ENCODE data around the gene IL1B.

Gene IL1B

DNA sequence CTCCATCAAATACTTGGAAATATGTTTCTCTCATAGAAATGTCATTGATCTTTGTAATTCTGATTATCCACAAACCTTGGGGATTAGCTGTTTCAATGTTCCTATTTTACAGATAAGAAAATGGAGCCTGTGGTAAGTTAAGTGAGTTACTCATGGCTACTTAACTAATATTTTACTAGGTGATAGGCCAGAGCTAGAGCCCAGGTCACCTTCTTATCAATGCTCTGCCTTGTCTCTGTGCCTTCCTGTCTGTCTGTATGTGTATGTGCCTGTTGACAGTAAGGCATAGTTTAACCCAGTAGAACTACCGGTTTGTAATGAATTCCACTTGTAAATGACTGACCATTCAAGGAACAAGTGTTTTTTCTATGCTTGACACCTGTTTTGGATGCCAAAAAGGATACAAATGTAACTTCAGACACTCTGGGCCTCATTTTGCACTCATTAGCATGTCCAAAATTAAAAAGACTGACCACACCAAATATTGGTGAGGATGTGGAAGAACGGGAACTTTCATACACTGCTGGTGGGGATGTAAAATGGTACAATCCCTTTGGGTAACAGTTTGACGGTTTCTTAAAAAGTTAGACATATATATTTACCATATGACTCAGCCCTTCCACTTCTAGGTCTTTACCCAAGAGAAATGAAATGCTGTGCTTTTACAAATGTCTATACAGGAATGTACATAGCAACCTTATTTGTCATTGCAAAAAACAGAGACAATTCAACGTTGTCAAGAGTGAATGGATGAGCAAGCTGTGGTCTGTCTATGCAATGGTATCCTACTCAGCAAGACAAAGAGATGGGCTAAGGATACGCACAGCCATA lies 32.7 kb downstream of the IL1B start:
- DNase-seq, result no peak

DNA sequence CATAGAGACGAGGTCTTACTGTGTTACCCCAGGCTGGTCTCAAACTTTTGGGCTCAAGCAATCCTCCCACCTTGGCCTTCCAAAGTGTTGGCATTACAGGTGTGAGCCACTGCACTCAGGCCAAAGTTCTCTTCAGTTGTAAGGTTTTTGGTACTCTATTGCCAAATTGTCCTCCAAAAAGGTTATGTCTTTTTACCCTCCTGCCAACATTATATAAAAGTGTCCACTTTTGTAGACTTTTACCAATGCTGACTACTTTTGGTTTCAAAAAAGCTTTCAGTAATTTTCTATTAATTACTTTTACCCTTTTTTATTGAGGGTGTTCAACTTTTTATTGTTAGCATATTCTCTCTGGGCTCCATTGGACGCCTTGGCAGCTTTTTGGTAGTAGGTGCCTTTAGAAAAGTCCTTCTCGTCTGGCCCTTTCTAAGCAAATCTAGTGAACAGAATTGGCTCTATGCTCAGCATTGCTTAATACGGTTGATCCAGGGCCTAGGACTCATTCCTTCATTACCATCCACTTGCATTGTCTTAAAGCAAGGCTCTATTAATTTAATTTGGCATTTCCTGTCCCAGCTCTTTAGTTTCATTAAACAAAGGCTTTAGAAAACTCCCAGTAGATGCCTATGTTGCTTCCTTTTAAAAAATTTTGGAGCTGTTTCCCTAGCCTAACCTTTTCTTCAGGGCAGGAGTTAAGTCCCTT lies 35.5 kb downstream of the IL1B start:
- DNase-seq, result no peak

DNA sequence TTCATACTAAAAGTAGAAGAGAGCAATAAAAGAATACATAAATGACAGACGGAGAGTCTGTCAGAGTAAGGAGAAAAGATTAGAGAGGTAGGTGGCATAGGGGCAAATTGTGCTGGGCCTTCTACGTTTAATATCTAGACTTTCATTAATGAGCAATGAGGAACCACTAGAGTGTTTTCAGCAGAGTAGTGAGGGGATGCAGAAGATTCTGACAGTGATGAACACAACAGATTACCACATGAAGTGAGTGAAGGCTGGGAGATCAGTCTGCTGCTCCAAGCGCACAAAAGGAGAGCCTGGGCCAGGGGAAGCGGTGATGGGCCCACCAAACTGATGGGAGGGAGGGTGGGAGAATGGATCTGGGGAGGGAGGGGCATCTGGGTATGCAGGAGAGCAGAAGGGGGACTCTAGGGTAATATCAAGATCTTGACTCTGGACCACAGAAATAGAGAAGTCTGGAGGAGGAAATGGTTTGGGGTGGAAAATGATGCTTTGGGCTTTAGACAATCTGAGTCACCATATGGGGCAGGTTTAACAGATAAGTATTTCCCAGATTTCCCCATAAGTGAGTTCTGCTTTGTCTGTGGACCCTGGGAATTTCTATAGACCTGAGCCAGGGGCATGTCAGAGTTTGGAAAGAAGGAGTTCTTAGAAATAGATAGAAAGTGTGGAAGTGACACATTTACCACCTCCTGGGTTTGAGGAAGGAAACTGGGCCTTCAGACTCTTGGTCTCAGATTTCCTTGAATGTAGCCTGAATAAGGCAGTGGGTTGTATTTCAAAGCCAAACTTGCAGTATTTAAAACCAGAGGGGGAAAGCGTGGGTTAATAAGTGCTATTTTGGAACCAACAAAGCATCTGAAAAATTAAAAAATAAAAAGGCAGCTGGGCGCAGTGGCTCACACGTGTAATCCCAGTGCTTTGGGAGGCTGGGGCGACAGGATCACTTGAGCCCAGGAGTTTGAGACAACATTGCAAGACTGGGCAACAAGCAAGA lies 37.3 kb downstream of the IL1B start:
- DNase-seq, result no peak

DNA sequence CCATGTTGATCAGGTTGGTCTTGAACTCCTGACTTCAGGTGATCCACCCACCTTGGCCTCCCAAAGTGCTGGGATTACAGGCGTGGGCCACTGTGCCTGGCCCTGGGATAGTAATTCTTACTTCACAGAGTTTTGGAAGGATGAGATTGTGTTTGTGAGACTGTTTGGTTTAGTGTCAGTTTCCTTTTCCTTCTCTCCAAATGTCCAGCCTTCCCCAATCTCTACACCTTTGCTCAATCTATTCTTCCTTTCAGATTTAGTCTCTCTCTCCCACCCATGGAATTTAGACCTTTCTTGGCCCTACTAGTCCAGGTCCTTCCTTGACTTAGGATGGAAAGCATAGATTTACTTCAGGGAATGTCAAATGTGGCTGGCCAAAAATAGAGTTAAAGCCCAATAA lies 40.1 kb downstream of the IL1B start:
- DNase-seq, result no peak

DNA sequence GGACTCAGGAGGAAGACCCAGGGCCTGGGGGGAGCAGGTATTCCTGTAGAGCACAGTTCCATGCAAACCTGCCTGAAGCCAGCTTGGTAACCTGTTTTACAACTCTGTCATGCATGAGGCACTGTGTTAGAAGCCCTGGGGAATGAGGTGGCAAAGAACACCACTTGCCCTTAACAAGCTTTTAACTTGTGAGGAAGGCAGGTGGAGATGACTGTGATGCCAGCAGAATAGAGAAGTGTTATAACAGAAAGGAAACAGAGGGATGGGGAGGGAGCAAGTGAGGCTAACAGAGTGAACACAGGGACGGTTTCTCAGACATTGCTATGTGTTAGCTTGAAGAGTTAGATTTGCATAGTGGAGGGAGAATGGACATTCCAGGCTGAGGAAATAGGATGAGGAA lies 40.8 kb downstream of the IL1B start:
- DNase-seq, result no peak

DNA sequence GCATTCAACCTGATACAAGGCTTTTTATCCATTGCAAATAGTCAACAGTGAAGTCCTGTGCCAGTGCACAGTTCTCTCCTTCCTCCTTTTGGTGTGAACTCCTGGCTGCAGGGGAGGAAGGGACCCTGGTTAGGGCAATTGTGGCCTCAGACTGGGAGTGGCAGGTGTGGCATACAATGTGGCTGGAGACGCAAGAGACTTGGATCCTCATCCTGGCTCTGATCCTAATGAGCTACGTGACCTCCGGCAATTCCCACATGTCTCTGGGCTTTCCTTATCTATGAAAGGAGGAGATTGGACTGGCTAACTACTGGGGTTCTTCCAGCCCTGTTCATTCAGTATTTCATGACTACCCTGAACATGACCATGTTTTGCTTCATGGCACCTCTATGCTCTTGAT lies 41.7 kb downstream of the IL1B start:
- no peak for DNase-seq

DNA sequence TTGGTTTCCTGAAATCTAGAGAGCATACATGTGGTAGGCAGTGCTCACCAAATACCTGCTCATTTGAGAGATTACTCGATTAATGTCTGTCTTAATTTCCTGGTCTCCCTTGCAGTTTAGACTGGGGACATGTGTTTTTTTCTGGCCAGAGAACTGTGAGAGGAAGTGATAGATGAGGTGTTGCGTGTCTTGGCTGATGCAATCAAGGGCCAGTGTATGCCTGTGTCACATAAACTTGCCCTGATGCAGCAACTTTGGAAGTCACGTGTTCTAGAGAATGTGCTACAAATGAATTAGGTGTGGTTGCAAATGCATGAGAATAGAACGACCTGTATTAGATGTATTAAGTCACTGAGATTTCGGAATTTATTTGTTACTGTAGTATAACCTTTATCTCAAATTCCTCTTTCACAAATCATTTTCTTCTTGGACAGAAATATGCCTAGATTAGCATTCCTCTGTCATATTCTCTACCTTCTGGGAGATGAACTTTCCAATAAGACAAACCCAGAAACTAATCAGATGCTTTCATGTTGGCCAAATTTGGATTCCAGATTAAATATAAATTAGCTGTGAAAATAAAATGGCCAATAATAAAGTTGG lies 42.3 kb downstream of the IL1B start:
- DNase-seq, result no peak

DNA sequence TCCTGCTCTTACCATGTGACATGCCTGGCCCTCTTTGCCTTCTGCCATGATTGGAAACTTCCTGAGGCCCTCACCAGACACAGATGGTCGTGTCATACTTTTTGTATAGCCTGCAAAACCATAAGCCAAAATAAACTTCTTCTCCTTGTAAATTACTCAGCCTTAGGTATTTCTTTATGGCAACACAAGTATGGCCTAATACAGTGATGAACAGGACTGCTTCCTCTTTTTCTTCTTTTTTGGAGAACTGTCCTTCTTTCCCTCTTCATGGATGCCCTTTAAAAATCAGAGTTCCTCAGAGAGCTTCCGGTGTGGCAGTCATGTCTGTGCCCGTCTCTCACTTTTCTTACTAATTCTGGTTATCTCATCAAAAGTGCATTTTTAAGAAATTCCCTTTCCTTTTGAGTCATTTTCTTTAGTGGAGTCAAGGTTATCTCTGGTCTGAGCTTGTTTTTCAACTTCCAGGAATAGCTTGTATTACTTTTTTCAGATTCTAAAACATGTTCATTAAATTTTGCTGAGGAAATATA lies 43.1 kb downstream of the IL1B start:
- DNase-seq, result no peak

DNA sequence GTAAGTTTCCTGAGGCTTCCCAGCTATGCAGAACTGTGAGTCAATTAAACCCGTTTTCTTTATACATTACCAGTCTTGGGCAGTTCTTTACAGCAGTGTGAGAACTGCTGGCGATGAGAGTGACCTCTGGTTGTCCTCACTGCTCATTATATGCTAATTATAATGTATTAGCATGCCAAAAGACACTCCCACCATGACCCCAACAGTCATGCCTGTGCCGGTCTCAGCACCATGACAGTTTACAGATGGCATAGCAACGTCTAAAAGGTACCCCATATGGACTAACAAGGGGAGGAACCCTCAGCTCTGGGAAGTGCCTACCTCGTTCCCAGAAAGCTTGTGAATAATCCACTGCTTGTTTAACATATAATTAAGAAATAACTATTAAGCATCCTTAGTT lies 44.2 kb downstream of the IL1B start:
- no peak for DNase-seq

DNA sequence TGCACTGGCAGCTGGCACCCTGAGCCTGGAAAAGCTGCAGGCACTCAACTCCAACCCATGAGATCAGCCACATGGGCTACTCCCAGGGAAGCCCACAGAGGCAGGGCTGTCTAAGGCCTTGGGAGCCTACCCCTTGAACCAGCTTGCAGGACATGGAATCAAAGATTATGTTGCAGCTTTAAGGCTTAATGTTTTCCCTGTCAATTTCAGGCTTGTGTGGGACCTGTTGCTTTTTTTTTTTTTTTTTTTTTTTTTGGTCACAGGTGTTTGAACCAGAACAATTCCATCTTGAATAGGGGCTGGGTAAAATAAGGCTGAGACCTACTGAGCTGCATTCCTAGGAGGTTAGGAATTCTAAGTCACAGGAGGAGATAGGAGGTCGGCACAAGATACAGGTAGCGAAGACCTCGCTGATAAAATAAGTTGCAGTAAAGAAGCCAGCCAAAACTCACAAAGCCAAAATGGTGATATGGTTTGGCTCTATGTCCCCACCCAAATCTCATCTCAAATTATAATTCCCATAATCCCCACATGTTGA lies 44.8 kb downstream of the IL1B start:
- no peak for DNase-seq

DNA sequence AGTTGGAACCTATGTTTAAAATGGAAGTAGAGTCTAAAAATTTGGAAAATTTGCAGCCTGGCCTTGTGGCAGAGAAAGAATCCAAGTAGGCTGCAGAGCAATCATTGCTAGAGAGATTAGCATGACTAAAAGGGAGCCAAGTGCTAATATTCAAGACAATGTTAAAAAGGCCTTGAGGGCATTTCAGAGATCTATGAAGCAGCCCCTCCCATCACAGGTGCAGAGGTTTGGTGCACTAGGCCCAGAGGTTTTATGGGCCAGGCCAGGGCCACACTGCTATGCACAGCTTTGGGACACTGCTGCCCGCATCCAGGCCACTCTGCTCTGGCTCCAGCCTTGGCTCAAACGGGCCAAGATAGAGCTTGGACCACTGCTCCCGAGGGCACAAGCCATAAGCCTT lies 45.6 kb downstream of the IL1B start:
- no peak for DNase-seq

DNA sequence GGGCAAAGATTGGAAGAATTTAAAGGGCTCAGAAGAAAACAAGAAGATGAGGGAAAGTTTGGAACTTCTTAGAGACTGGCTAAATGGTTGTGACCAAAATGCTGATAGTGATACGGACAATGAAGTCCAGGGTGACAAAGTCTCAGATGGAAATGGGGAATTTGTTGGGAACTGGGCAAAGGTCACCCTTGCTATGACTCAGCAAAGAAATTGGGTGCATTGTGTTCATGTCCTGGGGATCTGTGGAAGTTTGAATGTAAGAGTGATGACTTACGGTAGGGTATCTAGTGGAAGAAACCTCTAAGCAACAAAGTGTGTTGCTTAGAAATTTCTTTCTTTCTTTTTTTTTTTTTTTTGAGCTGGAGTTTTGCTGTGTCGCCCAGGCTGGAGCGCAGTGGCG lies 46.3 kb downstream of the IL1B start:
- no peak for DNase-seq

DNA sequence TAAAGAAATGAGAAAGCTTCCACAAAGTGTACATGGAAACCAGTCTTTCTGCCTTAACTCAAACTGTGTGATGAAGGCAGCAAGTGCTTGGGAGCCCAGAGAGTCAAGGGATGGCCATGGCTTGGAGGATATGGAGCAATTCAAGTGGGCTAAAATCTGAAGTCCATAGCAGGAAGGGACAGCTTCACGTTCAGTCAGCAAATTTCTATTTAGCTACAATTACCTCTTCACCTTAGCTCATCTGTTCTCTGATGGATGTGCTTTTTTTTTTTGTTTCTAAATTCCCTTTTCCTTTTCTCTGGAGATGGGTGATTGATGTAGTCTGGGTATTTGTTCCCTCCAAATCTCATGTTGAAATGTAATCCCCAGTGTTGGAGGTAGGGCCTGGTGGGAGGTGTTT lies 47.4 kb downstream of the IL1B start:
- no peak for DNase-seq

DNA sequence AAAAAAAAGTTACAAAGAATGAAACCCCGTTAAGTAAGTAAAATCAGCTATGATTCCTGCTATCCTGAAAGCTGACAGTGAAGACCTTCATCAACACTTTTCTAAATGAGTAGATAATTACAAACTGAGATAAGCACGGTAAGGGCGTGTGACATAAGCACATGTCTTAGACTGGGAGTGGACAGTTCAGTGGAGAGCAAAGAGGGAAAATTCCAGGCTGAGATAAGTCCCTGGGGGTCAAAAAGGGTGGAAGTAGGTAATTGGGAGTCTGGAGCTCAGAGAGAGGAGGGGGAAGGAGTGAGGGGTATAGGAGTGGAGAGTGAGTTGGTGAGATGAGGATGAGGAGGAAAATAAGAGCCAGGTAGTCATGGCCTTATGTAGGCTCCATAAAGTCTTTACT lies 47.9 kb downstream of the IL1B start:
- DNase-seq, result no peak

DNA sequence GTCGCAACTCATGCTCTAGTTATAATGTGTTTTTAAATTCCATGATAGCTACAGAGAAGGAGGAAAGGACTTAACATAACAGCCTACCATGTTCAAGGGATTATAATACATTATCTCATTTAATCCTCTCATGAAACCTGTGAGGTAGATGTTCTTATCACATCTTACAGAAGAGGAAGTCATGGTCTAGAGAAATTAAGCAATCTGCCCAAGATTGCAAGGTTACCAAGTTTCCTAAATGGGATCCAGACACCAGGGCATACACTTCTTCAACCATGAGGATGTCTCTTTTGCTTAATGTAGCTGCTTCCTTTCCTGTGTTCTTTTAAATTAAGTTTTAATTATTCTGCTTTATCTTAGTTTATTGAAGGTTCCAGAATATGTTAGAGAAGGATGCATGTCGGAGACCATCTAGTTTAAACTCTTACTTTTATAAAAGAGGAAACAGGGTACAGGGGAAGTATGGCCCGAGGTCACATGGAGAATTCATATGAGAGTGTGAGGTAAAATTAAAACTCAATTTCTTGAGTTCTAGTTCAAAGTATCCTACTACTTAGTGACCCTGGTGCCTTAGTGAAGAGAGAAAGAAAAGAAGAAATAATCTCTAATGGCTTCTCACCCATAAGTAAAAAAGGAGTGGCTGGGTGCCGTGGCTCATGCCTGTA lies 48.7 kb downstream of the IL1B start:
- no peak for DNase-seq

DNA sequence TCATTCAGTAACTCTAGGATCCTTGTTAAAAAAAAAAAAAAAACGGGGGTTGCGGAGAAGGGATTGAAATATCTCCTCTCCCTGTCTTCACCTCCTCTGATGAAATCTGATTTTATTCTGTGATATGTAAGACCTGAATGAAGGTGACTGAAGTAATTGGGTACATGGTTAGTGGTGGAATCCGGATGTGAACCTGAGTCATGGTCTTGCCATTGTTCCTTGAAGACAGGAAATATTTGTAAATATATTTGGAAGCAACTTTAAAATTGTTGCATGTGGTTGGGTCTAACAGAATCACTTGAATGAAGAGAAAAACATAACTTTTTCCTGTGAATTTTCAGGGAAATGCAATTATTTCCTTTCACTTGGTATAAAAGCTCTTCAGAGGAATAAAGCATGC lies 49.3 kb downstream of the IL1B start:
- DNase-seq, result no peak

DNA sequence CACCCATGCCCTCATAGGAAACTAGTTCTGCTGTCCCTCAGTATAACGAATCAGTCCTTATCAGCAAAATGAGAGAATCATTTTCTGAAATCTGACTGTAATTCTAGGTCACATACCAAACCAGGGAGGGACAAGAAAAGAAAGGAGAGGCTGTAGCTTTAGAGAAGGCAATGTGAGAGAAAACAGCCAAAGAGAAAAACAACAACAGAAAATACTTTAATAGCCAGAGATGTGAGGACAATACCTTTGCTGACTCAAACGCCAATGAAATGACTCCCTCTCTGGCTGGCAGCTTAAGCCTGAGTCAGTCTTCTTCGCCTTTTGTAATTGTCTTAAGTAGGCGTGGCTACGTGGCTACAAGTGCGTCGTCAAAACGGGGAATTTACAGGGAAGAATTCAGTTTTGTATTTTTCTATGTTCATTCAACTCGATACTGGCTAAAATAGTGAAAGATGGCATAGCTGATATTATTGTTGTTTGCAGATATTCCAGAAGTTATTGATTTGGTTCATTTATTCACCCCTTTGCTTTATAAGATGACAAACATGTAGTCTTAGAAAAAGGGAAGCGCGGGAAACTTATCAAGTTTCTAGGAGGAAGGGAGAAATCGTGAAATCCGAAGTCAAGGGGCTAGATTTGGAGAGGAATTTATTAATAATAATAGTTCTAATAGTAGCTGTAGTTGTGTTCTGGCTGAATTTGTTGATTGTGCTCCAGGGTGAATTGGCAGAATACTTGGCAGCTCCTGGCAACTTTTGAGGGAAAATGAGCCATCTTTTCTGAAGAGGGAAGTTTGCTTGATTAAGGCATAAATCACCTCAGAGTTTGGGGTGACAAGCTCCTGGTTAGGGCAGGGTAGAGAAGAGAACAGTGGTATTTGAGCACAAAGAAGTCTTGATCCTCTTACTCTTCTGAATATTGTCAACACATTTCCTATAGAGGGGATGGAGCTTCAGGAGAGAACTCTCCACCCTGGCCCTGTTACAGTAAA lies 52.1 kb downstream of the IL1B start, which contains the start of gene IL1A:
IL1A (minus strand) TSS at position 295 of the 991 bp plus-strand sequence. CDS start 723 bp downstream, outside the sequence.
- DNase-seq, result no peak

DNA sequence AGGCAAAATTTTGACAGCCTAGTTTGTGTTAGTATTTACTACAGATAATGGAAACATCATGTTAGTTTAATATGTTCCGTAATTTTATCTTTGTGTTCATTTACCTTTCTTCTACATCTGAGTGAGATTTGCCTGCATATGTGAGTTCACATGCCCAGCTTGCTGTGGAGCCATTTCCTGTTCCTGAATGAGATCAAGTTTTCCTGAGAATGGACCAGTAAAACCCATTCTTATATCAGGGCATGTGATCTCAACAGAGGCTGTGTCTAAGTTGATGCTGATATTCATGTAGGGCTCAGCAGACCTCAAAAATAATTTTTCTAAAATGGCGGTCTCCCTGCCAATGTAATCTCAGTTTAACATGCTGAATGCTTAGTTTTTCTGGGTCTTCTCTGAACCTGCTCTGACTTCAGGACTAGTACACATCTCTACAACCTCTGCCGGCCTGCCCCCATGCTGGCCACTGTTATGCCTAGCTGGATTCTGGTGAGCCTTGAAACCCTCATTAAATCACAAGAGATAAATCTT lies 53.3 kb downstream of the IL1B start:
- no peak for DNase-seq

DNA sequence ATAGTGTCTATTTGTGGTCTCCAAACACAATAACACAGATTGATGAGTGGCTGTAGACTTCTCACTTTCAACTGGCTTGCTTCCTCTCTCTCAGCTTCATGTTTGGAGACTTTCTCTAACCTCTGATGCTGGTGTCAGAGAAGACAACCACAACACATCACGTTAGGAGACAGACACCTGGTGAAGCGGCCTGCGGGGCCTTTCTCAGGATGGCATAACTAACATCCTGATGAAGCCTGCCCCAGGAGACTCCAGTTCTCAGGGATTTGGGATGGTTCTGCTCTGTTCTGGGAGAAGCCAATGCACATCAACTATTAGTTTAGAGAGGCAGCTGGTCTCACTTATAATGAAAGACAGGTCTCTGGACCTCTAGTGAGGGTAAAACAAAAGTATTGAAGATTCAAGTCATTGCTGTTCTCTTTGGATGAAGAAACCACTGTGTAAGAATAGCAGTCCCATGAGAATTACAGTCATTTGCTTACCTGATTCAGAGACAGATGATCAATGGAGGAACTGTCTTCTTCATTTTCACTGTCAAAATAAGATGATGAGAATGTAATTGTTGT lies 54.3 kb downstream of the IL1B start:
- DNase-seq, result no peak
